Hindlimb muscle (tissue), 1 donor: ENCODE data around the gene DDX10. TPM values are rescaled to one million over a fixed set of nuclear protein-coding genes. Genes with fewer than 3 reads are reported as not detected.
"Not testable (repeated sequence)": the region's sequence is repeated elsewhere in the genome, so short reads cannot be mapped to it uniquely, and the experiment has no call there.

Source experiments
- DNase-seq: peaks from one replicate; pipeline ENCODE4 v3.0.0-alpha.2; 2013
- polyA plus RNA-seq: library from polyadenylated mRNA; unstranded; fragments of 120-200 nt; gene quantifications from one replicate; pipeline ENCODE4 v1.2.1, GENCODE V29; 2013; ENCODE audit not compliant: insufficient read length

Gene DDX10
- polyA plus RNA-seq, result 21.3 TPM

GRCh38 chr11:108664730-108665525 is at the start of gene DDX10:
TSS of gene DDX10 (plus strand) at chr11:108665069. CDS start at chr11:108665154, 85 bp downstream.
- peak; percentile 98 for DNase-seq

- no peak for DNase-seq
Measured at GRCh38 chr11:108616549-108616948, 48.3 kb upstream of the DDX10 start.

DNA sequence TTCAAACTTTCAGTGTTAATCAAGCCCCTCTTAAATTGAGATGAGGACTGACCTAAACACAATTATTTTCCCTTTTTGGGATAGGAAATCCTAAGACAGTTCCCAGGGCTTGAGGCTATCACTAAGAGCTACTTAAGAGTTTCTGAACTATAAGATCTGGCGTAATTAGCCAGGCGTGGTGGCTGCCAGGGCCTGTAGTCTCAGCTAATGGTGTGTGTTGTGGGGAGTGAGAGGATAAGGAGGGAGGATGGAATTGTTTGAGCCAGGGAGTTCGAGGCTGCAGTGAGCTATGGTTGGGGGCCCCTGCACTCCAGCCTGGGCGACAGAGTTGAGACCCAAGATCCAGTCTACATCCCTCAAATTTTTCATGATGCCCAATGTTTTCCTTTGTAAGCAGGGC is 47.8 kb upstream of the DDX10 start:
- no peak for DNase-seq

DNA sequence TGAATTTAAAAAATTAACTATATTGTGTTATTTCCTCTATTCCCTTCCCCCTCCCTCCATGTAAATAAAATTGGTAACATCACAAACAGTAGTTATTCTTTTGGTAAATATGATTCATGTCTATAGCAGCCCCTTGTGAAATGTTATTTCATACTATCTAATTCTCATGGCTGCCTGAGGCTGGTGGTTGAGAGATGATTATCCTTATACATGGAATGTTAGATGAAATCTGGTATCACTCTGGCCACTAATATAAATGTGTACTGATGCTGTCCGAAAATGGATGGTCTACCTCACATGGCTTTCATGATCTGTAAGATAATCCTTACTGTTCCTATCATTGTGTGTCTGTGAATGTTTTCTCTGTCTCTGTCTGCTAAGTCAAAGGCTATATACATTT is 46.3 kb upstream of the DDX10 start:
- no peak for DNase-seq

GRCh38 chr11:108620958-108621772 is 43.7 kb upstream of the DDX10 start:
- DNase-seq, result no peak

GRCh38 chr11:108622341-108622740 is 42.5 kb upstream of the DDX10 start:
- no peak for DNase-seq

GRCh38 chr11:108624196-108624925 is 40.5 kb upstream of the DDX10 start:
- DNase-seq, result no peak

DNA sequence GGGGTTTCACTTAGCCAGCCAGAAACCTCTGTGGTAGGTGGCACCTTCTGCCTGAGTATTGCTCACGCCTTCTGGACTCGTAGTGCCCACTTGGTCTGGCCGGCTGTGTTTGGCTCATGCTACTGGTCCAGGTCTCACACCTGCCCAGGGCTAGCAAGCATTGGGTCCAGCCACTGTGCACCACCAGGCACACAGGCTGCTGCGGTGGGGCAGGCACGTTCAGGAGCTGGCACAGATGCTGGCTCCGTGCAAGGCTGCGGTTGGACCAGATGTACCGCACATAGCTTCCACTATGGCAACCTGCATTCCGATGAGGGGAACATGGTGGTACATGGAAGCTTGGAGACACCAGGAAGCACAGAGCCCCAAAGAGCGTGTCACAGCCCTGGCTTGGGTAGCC is 36.5 kb upstream of the DDX10 start:
- DNase-seq, result no peak

GRCh38 chr11:108628812-108629211 is 36.1 kb upstream of the DDX10 start:
- DNase-seq, result no peak

DNA sequence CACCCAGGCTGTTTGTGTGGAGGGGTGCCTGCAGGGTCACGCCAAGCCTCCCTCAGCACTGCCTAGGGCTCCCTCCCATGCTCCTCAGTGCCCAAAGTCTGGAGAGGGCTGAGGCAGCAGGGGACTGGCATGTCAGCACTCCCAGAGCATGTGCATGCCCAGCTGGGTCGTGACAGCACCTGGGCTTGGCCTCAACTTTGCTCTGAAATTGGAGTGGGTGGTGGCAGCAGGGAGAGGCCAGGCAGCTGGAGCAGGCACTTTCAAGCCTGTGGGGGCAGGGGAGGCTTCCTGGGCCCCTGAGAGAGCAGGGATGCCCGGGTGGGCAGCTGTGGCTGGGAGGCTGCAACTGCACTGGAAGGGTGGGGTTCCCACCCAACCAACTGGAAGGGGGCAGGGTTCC is 35.6 kb upstream of the DDX10 start:
- DNase-seq, result no peak

DNA sequence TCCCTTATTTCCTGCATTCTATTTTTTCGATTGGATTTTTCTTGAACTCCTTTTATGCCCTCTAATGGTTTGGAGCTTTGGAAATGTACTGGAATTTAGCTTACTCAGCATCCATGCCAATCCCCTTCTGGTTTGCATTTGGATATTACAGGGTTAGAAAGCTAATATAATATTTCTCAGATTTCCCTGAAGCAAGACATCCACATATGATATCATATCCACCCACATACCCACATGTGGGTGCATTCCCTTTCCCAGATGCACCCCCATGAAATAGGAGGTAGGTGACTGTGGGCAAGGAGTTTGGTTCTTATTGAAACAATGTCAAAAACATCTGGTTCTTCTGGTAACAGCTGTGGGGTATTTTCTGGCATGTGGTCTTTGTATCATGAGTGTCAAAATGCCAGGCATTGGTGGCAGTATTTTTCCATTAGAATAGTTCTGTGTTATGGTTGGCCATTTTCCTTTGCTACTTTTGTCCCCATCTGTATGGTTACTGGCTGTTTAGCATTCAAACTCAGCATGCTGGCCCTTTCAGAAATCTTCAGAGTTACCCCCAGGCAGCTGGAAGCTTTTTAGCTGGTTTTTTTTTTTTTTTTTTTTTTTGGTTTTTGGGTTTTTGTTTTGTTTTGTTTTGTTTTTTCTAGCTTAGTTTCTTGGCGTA is 32.7 kb upstream of the DDX10 start:
- DNase-seq, result no peak

- no peak for DNase-seq
Measured at GRCh38 chr11:108635106-108635505, 29.8 kb upstream of the DDX10 start.

DNA sequence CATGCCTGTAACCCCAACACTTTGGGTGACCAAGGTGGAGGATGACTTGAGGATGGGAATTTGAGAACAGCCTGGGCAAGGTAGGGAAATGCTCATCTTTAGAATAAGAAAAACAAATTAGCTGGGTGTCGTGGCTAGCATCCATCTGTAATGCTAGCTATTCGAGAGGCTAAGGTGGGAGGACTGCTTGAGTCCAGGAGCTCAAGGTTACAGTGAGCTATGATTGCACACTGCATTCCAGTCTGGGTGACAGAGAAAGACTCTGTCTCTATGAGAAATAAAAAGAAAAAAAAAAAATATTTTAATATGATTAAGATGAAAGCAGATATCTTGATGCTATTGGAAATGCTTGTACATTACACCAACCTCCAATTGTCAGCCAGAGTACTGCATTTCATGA is 28.6 kb upstream of the DDX10 start:
- DNase-seq, result no peak

DNA sequence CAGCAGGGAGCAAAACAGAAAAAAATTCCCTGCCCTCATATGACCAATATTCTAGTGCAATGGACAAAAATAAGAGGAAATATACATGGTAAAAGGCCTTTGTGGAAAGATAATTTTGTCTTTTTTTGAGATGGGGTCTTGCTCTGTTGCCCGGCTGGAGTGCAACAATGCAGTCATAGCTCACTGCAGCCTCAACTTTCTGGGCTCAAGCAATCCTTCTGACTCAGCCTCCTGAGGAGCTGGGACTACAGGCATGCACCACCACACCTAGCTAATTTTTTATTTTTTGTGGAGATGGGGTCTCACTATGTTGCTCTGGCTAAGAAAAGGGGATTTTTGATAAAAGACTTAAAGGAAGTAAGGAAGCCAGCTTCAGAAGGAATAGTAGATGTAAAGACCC is 25.7 kb upstream of the DDX10 start:
- DNase-seq, result no peak

- DNase-seq, result not testable (repeated sequence)
Measured at GRCh38 chr11:108641752-108642151, 23.1 kb upstream of the DDX10 start.

DNA sequence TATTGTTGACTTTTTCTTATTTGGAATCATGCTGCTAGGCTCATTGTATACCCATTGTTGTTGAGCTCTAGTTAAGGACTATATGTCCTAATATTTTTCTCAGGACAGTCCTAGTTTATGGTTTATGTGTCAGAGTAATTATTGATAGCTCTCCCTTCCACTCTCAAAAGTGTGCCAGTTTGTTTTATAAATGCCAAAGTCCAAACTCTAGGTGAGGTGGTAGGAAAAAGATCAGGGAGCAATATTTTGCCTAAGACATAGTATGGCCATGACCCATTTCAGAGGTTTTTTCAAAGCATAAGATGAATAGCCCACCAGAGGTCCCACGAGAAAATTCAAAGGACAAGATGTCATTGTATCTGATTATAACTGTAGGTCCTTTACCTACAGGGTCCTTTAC is 20.9 kb upstream of the DDX10 start:
- no peak for DNase-seq

DNA sequence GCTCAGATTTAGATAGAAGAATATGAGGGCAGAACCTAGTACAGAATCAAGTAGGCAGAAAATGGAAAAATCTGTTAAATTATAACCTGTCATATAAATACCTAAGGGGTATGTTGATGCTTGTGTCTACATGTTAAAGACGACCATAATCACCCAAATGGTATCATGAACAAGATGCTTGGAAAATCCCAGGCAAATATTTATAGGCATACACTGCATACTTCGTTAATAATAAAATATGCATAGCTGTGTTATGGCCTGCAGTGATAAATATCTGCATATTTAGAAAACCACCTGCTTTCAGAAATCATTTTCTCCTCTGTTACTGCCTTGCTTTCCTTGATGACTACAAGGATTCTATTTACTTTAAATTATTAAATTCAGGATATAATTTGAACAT is 18.9 kb upstream of the DDX10 start:
- no peak for DNase-seq

GRCh38 chr11:108647387-108647700 is 17.5 kb upstream of the DDX10 start:
- DNase-seq, result no peak

GRCh38 chr11:108647701-108648527 is 17.0 kb upstream of the DDX10 start:
- peak; percentile 57 for DNase-seq

DNA sequence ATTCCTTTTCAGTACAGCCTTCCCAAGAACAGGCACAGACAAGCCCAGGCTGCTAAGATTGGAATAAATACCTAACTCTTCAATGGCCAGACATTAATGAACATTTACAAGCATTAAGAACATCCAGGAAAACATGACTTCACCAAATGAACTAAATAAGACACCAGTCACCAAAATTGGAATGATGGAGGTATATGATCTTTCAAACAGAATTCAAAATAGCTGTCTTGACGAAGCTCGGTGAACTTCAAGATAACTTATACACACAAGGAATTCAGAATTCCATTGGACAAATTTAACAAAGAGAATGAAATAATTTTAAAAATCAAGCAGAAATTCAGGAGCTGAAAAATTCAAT is 16.4 kb upstream of the DDX10 start:
- DNase-seq, result no peak

DNA sequence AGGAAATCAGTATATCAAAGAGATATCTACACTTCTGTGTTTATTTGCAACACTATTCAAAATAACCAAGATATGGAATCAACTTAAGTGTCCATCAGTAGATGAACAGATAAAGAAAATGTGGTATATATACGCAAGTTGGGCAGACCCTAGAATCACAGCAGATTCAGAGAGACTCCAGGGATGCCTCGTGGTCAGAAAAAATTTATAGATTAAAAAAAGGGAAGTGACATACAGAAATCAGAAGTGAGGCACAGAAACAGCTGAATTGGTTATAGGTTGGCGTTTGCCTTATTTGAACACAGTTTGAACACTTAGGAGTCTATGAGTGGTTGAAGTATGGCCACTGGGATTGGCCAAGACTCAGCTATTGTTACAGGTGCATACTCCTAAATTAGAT is 10.8 kb upstream of the DDX10 start:
- not testable (repeated sequence) for DNase-seq
